UCSD-AML1 (cell line): ENCODE data around the gene TMEM72.
A peak's percentile ranks its signal among the peaks of the same experiment; 100 is the strongest.

Source experiments
- DNase-seq: peaks from one replicate; lab custom pipeline; 2025; ENCODE audit not compliant: unreplicated experiment; lab: John Stamatoyannopoulos, UW

TMEM72 gene

GRCh38 chr10:44978570-44979280 is 67.6 kb downstream of the TMEM72 start, which contains the start of gene DEPP1:
DEPP1 (minus strand) TSS chr10:44978809; CDS start chr10:44978030, 779 bp downstream.
- DNase-seq, result peak; percentile 76

DNA sequence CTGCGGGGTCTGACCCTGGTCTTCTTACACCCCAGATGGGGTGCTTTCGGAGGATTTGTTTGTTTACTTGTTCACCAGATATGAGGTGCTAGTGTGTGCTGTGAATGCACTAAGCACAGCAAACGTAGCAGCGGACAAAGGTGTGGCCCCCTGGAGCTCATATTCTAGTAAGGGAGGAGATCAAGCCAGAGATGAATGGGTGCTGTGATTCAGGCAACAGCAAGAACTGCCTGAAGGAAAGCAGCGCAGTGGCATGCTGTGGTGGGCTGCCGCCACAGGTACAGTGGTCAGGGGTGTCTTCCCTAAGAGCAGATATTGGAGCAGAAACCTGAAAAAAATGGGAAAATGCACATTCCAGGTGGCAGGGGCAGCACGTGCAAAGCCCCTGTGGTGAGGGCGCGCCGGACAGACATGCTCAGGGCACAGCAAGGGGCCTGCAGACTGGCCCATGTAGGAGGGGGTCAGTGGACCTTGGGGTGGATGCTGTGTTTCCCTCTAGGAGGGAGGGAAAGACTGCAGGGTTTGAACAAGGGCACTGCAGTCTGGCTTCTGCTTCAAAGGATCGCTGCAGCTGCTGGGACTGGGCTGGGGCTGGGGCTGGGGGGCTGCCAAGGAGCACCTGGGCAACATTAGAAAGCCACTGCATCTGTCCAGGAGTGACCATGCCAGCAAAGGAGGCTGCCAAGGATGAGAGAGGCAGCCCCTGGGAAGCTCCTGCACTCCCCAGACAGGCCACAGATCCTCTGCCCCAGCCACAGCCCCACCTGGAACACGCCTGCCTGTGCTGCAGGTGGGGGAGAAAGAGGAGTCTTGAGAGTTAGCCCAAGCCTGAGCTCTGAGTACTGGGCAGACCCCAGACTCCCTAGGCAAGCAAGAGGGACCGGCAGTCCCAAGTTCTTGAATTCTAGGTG is 68.4 kb downstream of the TMEM72 start:
- DNase-seq, result no peak

DNA sequence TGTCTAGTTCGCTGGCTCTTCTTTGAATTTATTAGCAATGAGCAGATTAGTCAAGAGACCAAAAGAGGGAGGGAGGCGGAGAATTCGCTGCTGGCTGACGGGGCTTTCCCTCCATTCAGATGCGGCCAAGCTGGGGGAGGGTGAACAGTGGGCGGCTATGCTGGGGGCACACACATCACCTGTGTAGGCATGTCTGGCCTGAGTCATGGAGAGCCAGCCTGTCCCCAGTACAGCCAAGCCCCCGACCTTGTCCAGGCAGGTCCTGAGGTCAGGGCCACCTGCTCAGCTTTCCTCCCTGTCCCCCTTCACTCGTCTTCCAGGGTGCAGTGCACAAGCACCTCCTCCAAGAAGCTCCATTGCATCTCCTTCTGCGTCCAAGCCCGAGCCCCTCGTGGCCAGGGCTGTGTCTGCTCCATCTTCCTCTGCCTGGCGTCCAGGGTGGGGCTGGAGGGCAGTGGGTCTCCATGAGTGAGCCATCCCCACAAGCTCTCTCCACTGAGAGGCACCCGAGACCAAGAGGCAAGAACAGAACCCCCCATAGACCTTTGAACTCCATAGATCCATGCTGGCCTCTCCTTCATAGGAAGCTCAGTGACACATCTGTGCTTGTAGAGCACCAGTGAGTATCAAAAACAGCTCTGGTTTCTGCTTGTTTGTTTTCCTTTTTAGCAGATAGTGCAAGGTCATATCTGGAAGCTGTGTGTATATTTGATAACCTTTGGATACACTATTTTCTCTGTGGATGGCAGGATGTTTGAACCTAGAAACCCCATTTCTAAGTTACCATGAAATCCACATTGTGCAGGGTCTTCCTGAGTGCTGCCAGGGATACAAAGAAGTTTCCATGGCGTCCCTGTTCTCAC is 69.4 kb downstream of the TMEM72 start:
- no peak for DNase-seq

- DNase-seq, result no peak
These were observed 70.3 kb downstream of the TMEM72 start for GRCh38 chr10:44981172-44982113.

- no peak for DNase-seq
These were observed 71.0 kb downstream of the TMEM72 start for GRCh38 chr10:44982114-44982460.

- DNase-seq, result no peak
These were observed 71.4 kb downstream of the TMEM72 start for GRCh38 chr10:44982496-44982895.

GRCh38 chr10:44983066-44983894 is 72.1 kb downstream of the TMEM72 start:
- no peak for DNase-seq

DNA sequence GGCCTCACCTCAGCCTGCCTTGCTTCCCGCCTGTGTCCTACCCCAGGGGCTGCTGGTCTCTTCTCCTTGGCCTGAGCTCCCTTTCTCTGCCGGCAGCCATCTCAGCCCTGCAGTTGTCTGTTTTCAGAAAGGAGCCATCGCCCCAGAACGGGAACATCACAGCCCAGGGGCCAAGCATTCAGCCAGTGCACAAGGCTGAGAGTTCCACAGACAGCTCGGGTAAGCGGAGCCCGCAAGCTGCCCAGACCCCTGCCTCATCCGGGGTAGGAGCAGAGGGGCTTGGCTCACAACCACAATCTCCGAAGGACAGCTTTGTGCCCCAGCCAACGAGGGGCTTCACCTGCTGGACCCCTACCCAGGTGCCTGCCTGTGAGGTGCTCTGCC is 72.8 kb downstream of the TMEM72 start:
- DNase-seq, result no peak

DNA sequence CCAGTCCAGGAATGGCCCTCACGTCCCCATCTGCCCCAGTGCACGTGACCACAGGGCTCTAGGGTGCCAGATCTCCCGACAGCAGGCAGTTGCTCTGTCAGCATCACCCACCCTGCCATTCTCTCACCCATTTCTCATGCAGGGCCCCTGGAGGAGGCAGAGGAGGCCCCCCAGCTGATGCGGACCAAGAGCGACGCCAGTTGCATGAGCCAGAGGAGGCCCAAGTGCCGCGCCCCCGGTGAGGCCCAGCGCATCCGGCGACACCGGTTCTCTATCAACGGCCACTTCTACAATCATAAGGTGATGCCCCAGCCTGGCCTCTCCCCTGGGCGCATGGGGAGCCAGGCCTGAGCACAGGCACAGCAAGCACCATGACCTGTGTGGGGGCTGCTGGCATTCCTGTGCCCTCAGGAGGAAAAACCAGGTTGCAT is 73.5 kb downstream of the TMEM72 start:
- DNase-seq, result no peak

DNA sequence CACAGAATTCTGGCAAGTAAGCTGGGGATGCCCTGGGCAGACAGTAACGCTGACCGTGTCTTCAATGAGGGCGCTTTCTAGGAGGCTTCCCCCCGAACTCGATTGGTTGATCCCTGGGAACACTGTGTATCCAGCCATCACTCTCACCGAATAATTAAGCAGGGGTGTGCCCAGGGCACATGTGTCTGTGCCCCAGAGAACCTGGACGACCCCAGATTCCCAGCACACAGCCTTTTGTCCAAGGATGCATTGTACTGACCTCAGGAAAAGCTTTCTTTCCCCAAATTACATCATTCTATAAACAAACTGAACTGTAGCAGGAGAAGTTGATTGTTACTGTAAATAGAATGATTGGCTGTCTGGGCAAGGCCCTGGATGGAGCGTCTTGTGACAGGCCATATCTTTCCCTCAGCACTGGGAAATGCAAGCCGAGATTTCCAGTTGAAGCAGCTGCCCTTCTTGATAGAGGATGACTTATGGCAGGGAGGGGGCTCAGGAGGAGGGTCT is 74.1 kb downstream of the TMEM72 start:
- no peak for DNase-seq

GRCh38 chr10:44986179-44986578 is 75.0 kb downstream of the TMEM72 start:
- DNase-seq, result no peak
